ENCODE measurements around the gene ARHGEF1.

ARHGEF1 gene

DNA sequence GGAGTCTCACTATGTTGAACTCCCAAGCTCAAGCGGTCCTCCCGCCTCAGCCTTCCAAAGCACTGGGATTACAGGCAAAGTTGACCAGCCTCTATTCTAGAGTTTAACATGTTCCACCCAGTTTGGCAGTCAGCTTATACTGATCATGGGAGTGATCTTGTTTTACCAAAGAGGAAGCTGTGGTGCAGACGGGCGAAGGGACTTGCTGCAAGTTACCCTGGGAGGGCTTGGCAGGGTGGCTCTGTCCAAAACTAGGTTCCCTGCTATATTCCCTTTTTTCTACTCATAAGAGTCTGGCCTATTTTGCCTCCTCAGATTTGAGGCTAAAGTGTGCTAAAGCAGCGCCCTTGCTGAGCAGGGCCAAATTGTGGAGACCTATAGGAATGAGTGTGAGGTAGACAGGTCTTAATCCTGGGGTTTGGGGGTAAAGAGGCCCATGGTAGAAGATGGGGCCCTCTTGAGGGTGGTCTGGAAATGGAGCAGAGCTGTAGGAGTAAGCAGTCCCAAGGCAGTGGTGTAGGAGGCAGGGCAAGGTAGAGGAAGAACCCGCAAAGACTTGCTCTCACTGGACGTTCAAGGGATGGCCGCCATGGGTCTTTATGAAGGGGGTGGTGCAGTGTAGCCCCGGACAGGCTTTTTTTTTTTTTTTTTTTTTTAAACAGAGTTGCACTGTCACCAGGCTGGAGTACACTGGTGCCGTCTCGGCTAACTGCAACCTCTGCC, 19.6 kb upstream of the ARHGEF1 start:
- H3K9me3 ChIP-seq (ENCODE audit: control insufficient read depth, insufficient read depth, low read length), result no peaks in the 10 kb centered on the region
- DNase-seq (ENCODE audit: low read depth, low spot score), result no peak
- H3K27me3 ChIP-seq (ENCODE audit: control insufficient read depth, insufficient read depth, low read length), result no peaks in the 10 kb centered on the region
- H3K4me3 ChIP-seq (ENCODE audit: low read length), result no peak overlapping the region
- H3K36me3 ChIP-seq (ENCODE audit: control insufficient read depth, insufficient read depth, low read length), result peaks cover 50% of the 10 kb centered on the region
- peaks cover 2% of the 10 kb centered on the region; the same call in 1 of the 2 replicates for H3K4me1 ChIP-seq (ENCODE audit: control insufficient read depth, insufficient read depth, low read length)
- WGBS (ENCODE audit: insufficient coverage, insufficient read length), result no CpG with 5 or more reads among the region's 11 CpGs
- H3K27ac ChIP-seq (ENCODE audit: low read length), result no peak overlapping the region

DNA sequence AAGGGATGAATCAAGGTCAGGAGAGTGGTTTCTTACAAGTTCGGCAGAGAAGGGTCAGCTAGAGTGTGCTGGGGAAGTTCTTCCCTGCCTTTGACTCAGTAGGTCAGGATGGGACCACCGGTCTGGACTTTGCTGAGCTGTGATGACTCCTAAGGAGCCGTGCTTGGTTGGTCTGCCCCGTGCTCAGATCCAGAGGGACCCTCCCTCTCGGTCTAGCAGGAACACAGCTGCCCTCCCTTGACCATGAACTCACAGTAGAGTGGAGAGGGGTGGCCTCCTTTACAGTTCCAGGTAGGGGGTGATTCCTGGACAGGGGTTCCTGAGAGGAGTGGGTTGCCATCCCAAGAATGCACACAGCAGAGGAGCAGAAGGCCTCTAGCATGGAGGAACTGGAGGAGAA, 18.6 kb upstream of the ARHGEF1 start:
- H3K9me3 ChIP-seq (ENCODE audit: control insufficient read depth, insufficient read depth, low read length), result no peaks in the 10 kb centered on the region
- no peak overlapping the region for H3K27ac ChIP-seq (ENCODE audit: low read length)
- WGBS (ENCODE audit: insufficient coverage, insufficient read length), result no CpG with 5 or more reads among the region's 5 CpGs
- no peaks in the 10 kb centered on the region for H3K27me3 ChIP-seq (ENCODE audit: control insufficient read depth, insufficient read depth, low read length)
- no peak for DNase-seq (ENCODE audit: low read depth, low spot score)
- H3K36me3 ChIP-seq (ENCODE audit: control insufficient read depth, insufficient read depth, low read length), result peaks cover 59% of the 10 kb centered on the region
- H3K4me1 ChIP-seq (ENCODE audit: control insufficient read depth, insufficient read depth, low read length), result peaks cover 2% of the 10 kb centered on the region; the same call in 1 of the 2 replicates
- H3K4me3 ChIP-seq (ENCODE audit: low read length), result no peak overlapping the region

DNA sequence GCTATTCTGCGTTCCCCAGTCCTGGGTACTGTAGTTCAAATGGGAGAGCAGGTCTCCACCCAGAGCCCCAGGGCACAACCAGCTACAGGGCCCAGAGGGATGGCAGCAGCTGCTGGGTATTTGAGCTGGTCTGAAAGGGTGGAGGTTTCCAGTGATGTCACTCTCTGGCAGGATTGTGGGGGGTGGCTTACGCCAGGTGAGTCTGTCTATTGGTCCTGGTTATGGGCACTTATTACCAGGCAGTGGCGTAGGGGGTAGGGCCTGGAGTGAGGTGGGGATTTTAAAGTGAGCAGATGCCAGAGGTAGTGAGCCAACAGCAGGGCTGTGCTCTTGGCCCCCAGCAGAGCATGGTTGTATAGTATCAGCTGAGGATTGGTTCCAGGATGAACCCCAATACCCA, 16.7 kb upstream of the ARHGEF1 start:
- Histone ChIP-seq H3K4me3 (ENCODE audit: low read length) (no peak overlapping the region), H3K9me3 (ENCODE audit: control insufficient read depth, insufficient read depth, low read length) (no peaks in the 10 kb centered on the region), H3K4me1 (ENCODE audit: control insufficient read depth, insufficient read depth, low read length) (peaks cover 1% of the 10 kb centered on the region; the same call in 1 of the 2 replicates), H3K27me3 (ENCODE audit: control insufficient read depth, insufficient read depth, low read length) (no peaks in the 10 kb centered on the region), H3K27ac (ENCODE audit: low read length) (no peak overlapping the region), H3K36me3 (ENCODE audit: control insufficient read depth, insufficient read depth, low read length) (peaks cover 64% of the 10 kb centered on the region)
- no peak for DNase-seq (ENCODE audit: low read depth, low spot score)
- WGBS (ENCODE audit: insufficient coverage, insufficient read length), result no CpG with 5 or more reads among the region's 3 CpGs

DNA sequence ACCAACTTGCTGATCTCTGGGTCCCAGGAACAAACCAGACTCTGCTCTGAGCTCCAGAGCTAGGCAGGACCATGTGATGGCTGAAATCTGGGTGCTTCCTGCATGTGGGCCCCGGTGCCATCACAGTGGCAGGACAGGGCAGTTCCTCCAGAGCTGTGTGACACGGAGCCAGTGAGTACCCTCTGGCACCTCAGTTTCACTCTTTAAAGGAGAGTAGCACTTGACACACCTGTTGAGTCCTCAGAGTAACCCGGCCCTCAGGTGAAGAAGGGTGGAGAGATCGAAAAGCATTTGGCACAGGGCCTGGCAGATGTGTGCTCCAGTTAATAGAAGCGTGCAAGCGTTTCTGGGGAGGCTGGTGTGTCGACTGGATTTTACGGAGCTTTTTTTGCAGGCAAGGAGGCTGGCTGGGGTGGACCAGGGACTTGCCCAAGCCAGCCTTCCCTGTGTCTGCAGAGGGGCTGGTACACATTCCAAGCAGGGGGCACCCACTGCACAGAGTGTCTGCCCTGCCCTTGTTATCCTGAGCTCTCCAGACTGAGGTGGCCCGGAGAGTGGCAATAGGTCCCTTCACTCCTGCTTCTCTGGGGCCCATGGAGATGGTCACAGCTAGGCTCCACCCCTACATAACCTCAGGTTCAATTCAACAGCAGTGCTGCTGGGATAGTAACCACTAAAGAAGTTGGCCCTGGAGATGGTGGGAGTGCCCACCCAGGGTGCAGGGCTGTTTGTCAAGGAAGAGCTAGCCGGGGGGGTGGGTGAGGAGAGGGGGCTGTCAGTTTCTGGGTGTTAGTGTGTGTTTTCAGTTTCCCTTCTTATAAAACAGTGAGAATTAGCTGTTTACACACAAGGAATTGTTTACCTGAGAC, 14.6 kb upstream of the ARHGEF1 start:
- no peaks in the 10 kb centered on the region for H3K9me3 ChIP-seq (ENCODE audit: control insufficient read depth, insufficient read depth, low read length)
- H3K27ac ChIP-seq (ENCODE audit: low read length), result no peak overlapping the region
- H3K27me3 ChIP-seq (ENCODE audit: control insufficient read depth, insufficient read depth, low read length), result no peaks in the 10 kb centered on the region
- H3K36me3 ChIP-seq (ENCODE audit: control insufficient read depth, insufficient read depth, low read length), result peaks cover 53% of the 10 kb centered on the region
- no peaks in the 10 kb centered on the region for H3K4me1 ChIP-seq (ENCODE audit: control insufficient read depth, insufficient read depth, low read length)
- WGBS (ENCODE audit: insufficient coverage, insufficient read length), result no CpG with 5 or more reads among the region's 10 CpGs
- no peak for DNase-seq (ENCODE audit: low read depth, low spot score)
- H3K4me3 ChIP-seq (ENCODE audit: low read length), result no peak overlapping the region

DNA sequence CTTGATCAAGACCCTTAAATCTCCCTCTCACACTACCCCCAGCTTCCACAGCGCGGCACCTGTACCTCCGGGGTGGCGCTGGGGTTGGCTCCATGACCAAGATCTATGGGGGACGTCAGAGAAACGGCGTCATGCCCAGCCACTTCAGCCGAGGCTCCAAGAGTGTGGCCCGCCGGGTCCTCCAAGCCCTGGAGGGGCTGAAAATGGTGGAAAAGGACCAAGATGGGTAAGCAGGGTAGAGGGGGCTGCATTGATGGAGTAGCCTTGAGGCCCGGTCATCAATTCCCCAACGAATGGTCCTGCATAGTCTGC, 14.0 kb upstream of the ARHGEF1 start:
- Histone ChIP-seq H3K9me3 (ENCODE audit: control insufficient read depth, insufficient read depth, low read length) (no peaks in the 10 kb centered on the region), H3K4me3 (ENCODE audit: low read length) (no peak overlapping the region), H3K4me1 (ENCODE audit: control insufficient read depth, insufficient read depth, low read length) (no peaks in the 10 kb centered on the region), H3K36me3 (ENCODE audit: control insufficient read depth, insufficient read depth, low read length) (peaks cover 49% of the 10 kb centered on the region), H3K27me3 (ENCODE audit: control insufficient read depth, insufficient read depth, low read length) (no peaks in the 10 kb centered on the region), H3K27ac (ENCODE audit: low read length) (no peak overlapping the region)
- WGBS (ENCODE audit: insufficient coverage, insufficient read length), result no CpG with 5 or more reads among the region's 12 CpGs
- no peak for DNase-seq (ENCODE audit: low read depth, low spot score)

DNA sequence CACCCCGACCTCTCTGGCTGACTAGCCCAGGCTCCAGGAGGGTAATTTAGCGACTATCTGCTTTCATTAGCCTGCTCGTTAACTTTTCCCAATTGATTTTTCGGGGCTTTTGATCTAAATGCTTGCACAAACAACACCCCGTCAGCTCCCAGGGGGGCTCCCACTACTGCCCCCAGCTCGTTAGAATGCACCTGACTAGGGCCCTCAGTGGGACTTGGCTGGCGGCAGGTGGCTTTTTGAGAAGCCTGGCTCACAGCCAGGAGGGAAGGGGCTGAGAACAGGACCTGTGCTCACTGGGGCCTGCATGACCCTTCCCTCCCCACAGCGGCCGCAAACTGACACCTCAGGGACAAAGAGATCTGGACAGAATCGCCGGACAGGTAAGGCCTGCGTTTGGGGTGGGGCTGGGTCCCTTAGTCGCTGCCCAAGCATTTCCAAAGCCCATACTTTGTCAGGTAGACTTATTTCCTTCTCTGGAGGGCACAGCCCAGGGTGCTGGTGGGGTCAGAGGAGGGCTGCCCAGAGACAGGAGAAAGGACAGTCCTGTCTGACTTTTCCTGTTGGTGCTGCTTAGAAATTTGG, 13.5 kb upstream of the ARHGEF1 start:
- DNase-seq (ENCODE audit: low read depth, low spot score), result no peak
- no peak overlapping the region for H3K4me3 ChIP-seq (ENCODE audit: low read length)
- no CpG with 5 or more reads among the region's 13 CpGs for WGBS (ENCODE audit: insufficient coverage, insufficient read length)
- H3K9me3 ChIP-seq (ENCODE audit: control insufficient read depth, insufficient read depth, low read length), result no peaks in the 10 kb centered on the region
- H3K27ac ChIP-seq (ENCODE audit: low read length), result no peak overlapping the region
- H3K4me1 ChIP-seq (ENCODE audit: control insufficient read depth, insufficient read depth, low read length), result no peaks in the 10 kb centered on the region
- peaks cover 44% of the 10 kb centered on the region for H3K36me3 ChIP-seq (ENCODE audit: control insufficient read depth, insufficient read depth, low read length)
- no peaks in the 10 kb centered on the region for H3K27me3 ChIP-seq (ENCODE audit: control insufficient read depth, insufficient read depth, low read length)

DNA sequence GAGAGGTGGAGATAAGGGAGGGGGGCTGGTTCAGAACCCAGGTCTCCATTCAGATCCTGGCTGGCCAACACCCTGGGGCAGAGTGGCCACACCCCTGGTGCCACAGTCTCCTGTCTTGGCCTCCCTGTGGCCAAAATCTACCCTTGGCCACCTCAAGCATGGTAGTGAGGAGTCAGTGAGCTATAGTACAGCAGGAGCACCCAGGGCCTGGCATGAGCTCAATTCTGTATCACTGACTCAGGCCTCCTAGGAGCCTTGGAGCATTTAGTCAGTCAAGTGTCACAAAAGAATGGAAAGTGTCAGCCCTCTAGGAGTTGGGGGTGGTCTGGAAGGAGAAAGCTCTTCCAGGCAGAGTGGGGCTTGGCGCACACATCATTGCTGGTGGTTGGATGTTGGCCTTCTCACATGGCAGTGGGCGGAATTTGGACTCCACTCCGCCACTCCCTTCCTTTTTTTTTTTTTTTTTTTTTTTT, 12.5 kb upstream of the ARHGEF1 start:
- H3K4me1 ChIP-seq (ENCODE audit: control insufficient read depth, insufficient read depth, low read length), result no peaks in the 10 kb centered on the region
- WGBS (ENCODE audit: insufficient coverage, insufficient read length), result no CpG with 5 or more reads among the region's 3 CpGs
- H3K36me3 ChIP-seq (ENCODE audit: control insufficient read depth, insufficient read depth, low read length), result peaks cover 38% of the 10 kb centered on the region
- no peak overlapping the region for H3K27ac ChIP-seq (ENCODE audit: low read length)
- H3K27me3 ChIP-seq (ENCODE audit: control insufficient read depth, insufficient read depth, low read length), result no peaks in the 10 kb centered on the region
- H3K4me3 ChIP-seq (ENCODE audit: low read length), result no peak overlapping the region
- H3K9me3 ChIP-seq (ENCODE audit: control insufficient read depth, insufficient read depth, low read length), result no peaks in the 10 kb centered on the region
- no peak for DNase-seq (ENCODE audit: low read depth, low spot score)

DNA sequence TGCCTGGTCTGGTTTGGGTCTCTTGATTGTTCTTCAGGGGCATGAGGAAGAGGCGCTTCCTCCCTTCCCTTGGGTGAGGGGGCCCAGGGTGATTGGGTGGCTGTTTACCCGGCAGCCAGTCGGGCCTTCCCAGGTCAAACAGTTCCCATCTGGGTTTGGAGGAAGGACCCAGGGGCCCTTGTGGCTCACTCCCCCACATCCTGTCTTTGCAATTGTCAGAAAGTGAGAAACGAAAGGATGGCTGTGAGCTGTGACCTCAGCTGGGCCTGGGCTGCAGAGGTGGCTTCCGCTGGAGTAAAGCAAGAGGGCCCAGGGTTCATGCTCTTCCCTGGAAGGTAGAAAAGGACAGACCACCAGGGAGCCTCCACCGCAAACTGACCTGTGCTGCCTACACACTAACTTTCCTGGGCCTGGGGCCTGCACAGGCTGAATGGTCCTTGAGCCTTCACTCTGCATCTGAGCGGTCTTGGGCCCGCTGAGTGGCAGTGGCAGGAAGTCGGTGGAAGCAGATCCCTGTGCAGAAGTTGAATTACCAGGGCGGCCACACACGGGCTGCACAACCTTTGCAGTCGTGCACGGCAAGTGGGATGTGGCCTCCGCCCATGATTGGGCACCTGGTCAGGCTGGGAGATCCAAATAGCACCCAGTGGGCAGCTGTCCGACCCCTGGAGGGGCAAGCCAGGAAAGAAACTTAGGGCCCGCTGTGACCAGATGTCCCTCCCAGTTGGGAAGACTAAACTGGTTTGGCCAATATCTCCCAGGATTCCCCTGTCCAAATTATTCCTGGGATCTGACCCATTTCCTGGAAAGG, 11.2 kb upstream of the ARHGEF1 start:
- Histone ChIP-seq H3K27ac (ENCODE audit: low read length) (no peak overlapping the region), H3K4me1 (ENCODE audit: control insufficient read depth, insufficient read depth, low read length) (no peaks in the 10 kb centered on the region), H3K36me3 (ENCODE audit: control insufficient read depth, insufficient read depth, low read length) (peaks cover 33% of the 10 kb centered on the region), H3K9me3 (ENCODE audit: control insufficient read depth, insufficient read depth, low read length) (no peaks in the 10 kb centered on the region), H3K4me3 (ENCODE audit: low read length) (no peak overlapping the region), H3K27me3 (ENCODE audit: control insufficient read depth, insufficient read depth, low read length) (no peaks in the 10 kb centered on the region)
- no CpG with 5 or more reads among the region's 16 CpGs for WGBS (ENCODE audit: insufficient coverage, insufficient read length)
- DNase-seq (ENCODE audit: low read depth, low spot score), result no peak

DNA sequence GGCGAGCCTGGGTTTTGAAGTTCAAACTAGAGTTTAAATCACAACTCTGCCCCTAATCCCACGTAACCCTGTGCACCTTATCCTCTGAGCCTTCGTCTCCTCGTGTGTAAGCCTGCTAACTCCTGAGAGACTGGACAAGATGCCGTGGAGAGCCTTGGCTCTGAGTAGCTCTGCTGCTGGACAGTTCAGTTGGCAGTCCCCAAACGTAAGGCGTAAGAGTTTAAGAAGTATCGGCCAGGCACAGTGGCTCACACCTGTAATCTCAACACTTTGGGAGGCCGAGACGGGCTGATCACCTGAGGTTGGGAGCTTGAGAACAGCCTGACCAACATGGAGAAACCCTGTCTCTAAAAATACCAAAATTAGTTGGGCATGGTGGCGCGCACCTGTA, 10.6 kb upstream of the ARHGEF1 start:
- Histone ChIP-seq H3K4me1 (ENCODE audit: control insufficient read depth, insufficient read depth, low read length) (no peaks in the 10 kb centered on the region), H3K27ac (ENCODE audit: low read length) (no peak overlapping the region), H3K27me3 (ENCODE audit: control insufficient read depth, insufficient read depth, low read length) (no peaks in the 10 kb centered on the region), H3K36me3 (ENCODE audit: control insufficient read depth, insufficient read depth, low read length) (peaks cover 33% of the 10 kb centered on the region), H3K9me3 (ENCODE audit: control insufficient read depth, insufficient read depth, low read length) (no peaks in the 10 kb centered on the region), H3K4me3 (ENCODE audit: low read length) (no peak overlapping the region)
- no peak for DNase-seq (ENCODE audit: low read depth, low spot score)
- WGBS (ENCODE audit: insufficient coverage, insufficient read length), result no CpG with 5 or more reads among the region's 12 CpGs
